HG03064 (cell line): ENCODE data around the gene MTFP1.
"Not testable (repeated sequence)": the region's sequence is repeated elsewhere in the genome, so short reads cannot be mapped to it uniquely, and the experiment has no call there.

ENCODE experiments used
- ATAC-seq: cut with Tn5 transposase; IDR thresholded peaks from one replicate; pipeline ENCODE4 v1.9.1; 2021; ENCODE audit warnings: low read depth; ENCODE audit not compliant: unreplicated experiment

Gene MTFP1

GRCh38 chr22:30451488-30451887 lies 25.9 kb downstream of the MTFP1 start:
- not testable (repeated sequence) for ATAC-seq

GRCh38 chr22:30452861-30453260 lies 27.3 kb downstream of the MTFP1 start:
- ATAC-seq, result no peak

DNA sequence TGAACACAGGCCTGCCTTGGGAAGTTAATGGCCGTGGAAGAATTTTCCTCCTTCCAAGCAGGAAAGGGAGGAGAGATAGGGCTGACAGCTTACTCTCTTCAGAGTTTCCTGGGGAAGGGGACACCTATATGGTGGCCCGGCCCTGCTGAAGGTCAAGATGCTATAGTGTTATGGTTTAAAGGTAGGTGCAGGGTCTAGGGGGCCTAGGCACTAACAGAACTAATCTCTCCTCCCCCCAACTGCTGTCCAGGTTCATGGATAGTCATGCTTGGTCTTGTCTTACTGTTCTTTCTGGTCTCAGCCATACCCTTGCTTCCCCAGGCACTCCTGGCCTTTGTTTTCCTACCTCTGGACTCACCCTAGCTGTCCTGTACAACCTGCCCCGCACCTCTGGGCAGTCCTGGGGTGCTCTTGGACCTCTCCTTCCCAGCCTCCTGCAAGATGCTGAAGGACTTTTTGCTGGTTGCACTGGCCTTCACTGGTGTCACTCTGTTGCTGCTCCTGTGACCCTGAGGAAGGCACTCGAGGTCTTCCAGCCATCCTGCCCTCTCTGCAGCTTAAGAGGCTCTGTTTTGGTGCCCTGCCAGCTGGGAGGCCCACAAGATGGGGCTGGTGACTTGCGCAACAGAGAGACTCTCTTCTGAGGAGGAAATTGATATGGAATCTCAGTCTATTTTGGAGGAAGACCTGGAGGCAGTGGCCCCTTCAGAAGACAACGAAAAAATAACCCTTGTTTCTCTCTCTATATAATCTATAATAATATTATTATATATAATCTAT lies 28.4 kb downstream of the MTFP1 start:
- ATAC-seq, result no peak

GRCh38 chr22:30455075-30455840 lies 29.7 kb downstream of the MTFP1 start:
- ATAC-seq, result no peak

GRCh38 chr22:30457981-30458380 lies 32.4 kb downstream of the MTFP1 start:
- ATAC-seq, result no peak

DNA sequence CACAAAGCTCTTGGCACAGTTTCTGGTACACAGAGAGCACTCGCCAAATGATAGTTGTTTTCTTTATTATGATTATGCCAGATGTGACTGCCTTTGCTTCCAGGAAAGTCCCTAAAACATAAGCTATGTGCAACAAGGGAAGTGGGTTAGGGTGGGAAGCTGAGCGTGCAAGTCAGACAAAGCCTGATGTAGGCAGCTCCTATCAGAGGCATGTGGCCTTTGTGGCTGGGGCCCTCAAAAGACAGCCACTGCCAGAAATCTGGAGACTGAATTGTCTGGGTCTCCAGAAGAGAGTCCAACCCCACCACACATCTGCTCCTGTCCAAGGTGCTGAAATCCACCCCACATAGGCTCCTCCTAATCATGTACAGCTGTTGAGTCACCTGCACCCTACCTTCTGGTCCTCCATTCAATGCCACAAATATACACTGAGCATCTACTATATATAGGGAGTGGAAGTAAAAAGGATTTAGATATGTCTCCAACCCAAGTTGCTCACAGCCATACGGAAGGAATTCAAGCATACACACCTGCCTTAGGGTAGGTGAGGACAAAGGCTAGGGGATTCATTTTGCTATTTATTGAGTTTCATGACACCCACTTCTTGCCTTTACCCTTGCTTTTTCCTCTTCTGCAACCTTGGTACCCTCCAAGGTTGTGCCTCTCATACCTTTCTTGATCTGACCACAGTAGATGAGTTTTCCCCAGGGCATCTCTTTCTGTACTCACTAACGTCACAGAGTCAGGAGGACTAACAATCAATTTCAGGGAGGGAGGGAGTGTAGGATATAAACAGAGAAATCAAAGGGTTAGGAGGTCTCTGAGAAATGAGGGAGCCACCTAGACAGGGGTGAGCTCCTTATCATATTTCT lies 33.8 kb downstream of the MTFP1 start:
- no peak for ATAC-seq

DNA sequence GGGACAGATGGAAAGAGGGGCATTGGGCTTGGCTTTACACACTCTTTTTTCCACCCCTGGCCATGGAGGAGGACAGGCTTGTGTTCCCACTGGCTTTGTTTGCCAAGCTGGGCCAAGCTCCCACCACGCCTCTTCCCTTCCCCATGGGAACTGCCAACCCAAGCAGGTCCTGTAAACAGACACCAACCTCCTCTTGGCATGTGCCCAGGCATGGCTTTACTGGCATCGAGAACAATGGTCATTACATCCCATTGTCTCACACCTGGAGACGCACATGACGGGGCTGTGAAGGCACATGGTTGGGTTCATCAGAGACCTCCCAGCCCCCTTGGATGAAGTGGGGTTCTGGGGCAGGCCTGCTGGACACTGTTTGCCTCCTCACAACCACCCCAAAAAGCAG lies 34.6 kb downstream of the MTFP1 start:
- ATAC-seq, result no peak

DNA sequence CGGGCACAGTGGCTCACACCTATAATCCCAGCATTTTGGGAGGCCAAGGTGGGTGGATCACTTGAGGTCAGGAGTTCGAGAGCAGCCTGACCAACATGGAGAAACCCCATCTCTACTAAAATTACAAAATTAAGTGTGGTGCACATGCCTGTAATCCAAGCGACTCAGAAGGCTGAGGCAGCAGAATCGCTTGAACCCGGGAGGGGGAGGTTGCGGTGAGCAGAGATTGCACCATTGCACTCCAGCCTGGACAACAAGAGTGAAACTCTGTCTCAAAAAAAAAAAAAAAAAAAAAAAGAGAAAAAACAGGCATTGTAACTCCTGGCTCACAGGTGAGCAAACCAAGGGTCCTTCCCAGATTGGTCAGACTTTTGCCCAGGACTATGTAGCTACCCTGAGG lies 35.0 kb downstream of the MTFP1 start:
- not testable (repeated sequence) for ATAC-seq

DNA sequence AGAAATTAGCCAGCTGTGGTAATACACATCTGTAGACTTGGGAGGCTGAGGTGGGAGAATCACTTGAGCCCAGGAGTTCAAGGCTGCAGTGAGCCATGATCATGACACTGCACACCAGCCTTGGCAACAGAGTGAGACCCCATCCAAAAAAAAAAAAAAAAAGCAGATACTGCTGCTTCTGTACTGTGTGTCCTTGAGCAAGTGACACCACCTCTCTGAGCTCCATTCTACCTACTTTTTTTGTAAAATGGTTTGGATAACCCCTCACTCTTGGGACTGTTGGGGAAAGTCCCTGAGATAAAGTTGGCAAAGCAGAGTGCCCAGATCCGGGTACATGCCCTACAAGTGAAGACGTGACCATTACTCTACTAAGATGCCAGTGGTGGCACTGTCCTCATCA lies 43.6 kb downstream of the MTFP1 start:
- no peak for ATAC-seq

DNA sequence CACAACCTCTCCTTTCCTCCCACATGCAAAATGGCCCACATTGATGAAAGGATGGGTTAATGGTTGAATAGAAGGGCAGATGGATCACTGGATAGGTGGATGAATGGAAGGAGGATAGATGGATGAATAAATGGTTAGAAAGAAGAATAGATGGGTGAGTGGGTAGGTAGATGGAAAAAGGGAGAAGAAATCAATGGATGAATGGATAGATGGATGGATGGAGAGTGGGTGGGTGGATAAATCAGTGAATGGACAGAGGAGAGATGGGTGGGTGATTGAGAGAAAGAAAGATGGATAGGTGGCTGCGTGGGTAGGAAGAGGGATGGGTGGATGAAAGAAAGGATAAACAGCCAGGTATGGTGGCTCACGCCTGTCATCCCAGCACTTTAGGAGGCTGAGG lies 45.1 kb downstream of the MTFP1 start:
- ATAC-seq, result no peak

- no peak for ATAC-seq
These were observed 46.2 kb downstream of the MTFP1 start, which contains the start of gene SEC14L3 for GRCh38 chr22:30471616-30472318. Gene SEC14L3 (minus strand): TSS chr22:30472017. CDS start chr22:30471958, 59 bp downstream.

DNA sequence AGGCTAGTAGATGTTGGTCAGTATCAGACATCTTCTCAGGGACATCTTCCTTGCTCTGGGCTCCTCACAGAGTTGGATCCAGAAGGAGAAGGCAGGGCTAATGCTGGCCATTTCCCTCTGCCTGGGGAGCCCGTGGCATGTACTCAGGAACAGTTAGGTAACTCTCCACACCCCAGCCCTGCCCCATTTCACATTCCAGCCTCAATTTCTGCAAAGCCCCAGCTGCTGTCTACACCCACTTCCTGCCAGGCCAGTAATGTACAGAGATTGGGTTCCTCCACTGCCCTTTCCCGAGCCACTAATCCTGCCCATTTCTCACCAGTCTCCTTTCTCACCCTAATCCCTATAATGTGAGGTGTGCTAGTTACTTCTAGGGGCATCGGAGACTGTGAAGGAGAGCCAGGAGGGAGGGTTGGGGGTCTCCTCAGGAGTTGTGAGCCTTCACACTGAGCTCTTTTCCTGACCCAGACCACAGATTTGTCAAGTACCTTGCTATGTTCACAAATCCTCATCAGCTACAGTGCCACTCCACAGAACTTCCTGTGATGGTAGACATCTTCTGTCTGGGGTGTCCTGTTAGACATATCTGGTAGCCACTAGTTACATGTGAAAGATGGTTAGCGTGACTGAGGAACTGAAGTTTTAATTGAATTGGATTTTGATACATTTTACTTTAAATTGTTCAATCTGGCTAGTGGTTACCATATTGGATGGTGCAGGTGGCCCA lies 47.6 kb downstream of the MTFP1 start:
- no peak for ATAC-seq

DNA sequence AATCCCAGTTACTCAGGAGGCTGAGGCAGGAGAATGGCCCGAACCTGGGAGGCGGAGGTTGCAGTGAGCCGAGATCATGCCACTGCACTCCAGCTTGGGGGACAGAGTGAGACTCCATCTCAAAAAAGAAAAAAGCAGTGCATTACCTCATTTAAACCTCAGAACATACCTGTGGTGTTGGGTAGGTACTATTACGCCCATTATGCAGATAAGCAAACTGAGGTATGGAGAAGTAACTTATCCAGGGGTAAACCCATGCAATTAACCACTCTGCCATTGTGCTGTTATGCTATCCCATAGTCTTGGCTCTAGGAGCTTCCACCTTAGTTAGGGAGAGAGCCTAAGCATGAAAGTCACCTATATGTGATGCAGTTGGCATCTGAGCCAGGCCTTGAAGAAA lies 48.6 kb downstream of the MTFP1 start:
- no peak for ATAC-seq

DNA sequence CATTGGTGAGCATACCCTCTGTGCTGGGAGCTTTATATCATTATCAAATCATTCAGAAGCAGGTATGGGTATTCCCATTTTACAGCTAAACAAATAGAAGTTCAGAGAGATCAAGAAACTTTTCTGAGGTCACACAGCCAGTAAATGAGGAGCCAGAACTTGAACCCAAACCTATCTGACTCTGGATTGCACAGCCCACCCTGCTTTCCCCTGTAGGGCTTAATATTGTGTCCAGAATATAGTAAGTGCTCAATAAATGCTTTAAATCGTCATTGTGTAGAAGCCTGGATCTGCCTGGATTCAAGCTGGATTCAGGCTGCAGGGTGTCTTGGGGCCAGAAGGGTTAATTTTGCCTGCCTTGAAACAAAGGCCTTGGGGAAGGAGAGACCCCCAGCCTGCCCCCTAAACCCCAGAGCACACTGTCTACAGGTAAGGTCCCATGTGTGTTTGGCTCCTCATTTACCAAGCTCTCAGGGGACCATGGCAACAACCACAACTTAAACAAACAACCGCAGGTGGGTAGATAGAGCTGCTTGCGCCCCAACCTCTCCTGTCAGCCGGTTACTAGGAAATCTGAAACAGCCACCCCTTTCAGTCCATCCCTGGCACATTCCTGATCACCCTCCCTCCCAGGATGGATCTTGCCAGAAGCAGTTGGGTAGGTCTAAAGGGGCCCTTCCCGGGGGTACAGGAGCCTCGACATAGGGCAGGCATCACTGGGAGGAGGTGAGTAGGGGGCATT lies 49.3 kb downstream of the MTFP1 start:
- no peak for ATAC-seq
